SK-N-SH treated with all-trans-retinoic acid at 6 μM for 48 hours (cell line): ENCODE results near the gene MIOX.

Source experiments
- CREB5 ChIP-seq: fragments of 250-450 bp; sonication (Bioruptor Pico); IDR thresholded peaks from 2 replicates; pipeline ENCODE4 v1.5.1; 2020; ENCODE audit warnings: low read depth, mild to moderate bottlenecking, moderate library complexity
- CSRNP3 ChIP-seq: fragments of 250-450 bp; sonication (Bioruptor Pico); IDR thresholded peaks from 2 replicates; pipeline ENCODE4 v1.5.1; 2021; ENCODE audit warnings: mild to moderate bottlenecking, moderate library complexity
- ESRRG ChIP-seq: fragments of 250-450 bp; sonication (Bioruptor Pico); IDR thresholded peaks from 2 replicates; pipeline ENCODE4 v1.6.1; 2021; ENCODE audit warnings: mild to moderate bottlenecking
- GLIS3 ChIP-seq: fragments of 250-450 bp; sonication (Bioruptor Pico); IDR thresholded peaks from 2 replicates; pipeline ENCODE4 v1.5.0; 2020; ENCODE audit warnings: mild to moderate bottlenecking, moderate library complexity
- PATZ1 ChIP-seq: fragments of 250-450 bp; sonication (Bioruptor Pico); IDR thresholded peaks from 2 replicates; pipeline ENCODE4 v1.8.0; 2020; ENCODE audit warnings: mild to moderate bottlenecking, moderate library complexity, borderline replicate concordance
- RARB ChIP-seq: fragments of 250-450 bp; sonication (Bioruptor Pico); IDR thresholded peaks from 2 replicates; pipeline ENCODE4 v1.8.0; 2021; ENCODE audit warnings: mild to moderate bottlenecking, moderate library complexity
- TCF4 ChIP-seq: fragments of 250-450 bp; sonication (Bioruptor Pico); IDR thresholded peaks from 2 replicates; pipeline ENCODE4 v1.8.0; 2021; ENCODE audit warnings: mild to moderate bottlenecking, moderate library complexity, borderline replicate concordance
- ZC3H10 ChIP-seq: fragments of 250-450 bp; sonication (Bioruptor Pico); IDR thresholded peaks from 2 replicates; pipeline ENCODE4 v1.5.1; 2021; ENCODE audit warnings: mild to moderate bottlenecking, moderate library complexity
- ZFP3 ChIP-seq: fragments of 250-450 bp; sonication (Bioruptor Pico); IDR thresholded peaks from 2 replicates; pipeline ENCODE4 v1.5.0; 2020; ENCODE audit warnings: mild to moderate bottlenecking, moderate library complexity
- ZFP30 ChIP-seq: fragments of 450-650 bp; formaldehyde crosslinking; IDR thresholded peaks from 2 replicates; pipeline ENCODE4 v1.5.0; 2022; ENCODE audit warnings: mild to moderate bottlenecking, moderate library complexity
- ZNF565 ChIP-seq: fragments of 450-650 bp; formaldehyde crosslinking; conservative IDR thresholded peaks from 2 replicates; pipeline ENCODE4 v1.5.0; 2020; ENCODE audit warnings: low read depth, mild to moderate bottlenecking, moderate library complexity
- ZNF70 ChIP-seq: fragments of 450-650 bp; formaldehyde crosslinking; IDR thresholded peaks from 2 replicates; pipeline ENCODE4 v1.5.0; 2020; ENCODE audit warnings: mild to moderate bottlenecking, moderate library complexity

GRCh38 chr22:50530877-50531545 lies 44.4 kb downstream of the MIOX start:
- TF ChIP-seq TCF4 (CRISPR knock-in tag) = no peak
- no peak for TF ChIP-seq ZNF565 (CRISPR knock-in tag)
- no peak for TF ChIP-seq PATZ1 (CRISPR knock-in tag)
- no peak for TF ChIP-seq RARB (CRISPR knock-in tag)
- no peak for TF ChIP-seq CREB5 (CRISPR knock-in tag)
- no peak for TF ChIP-seq GLIS3 (CRISPR knock-in tag)
- no peak for TF ChIP-seq ZC3H10 (CRISPR knock-in tag)
- TF ChIP-seq ZNF70 (CRISPR knock-in tag) = no peak
- TF ChIP-seq CSRNP3 (CRISPR knock-in tag) = no peak
- no peak for TF ChIP-seq ESRRG (CRISPR knock-in tag)
- TF ChIP-seq ZFP30 (CRISPR knock-in tag) = no peak
- no peak for TF ChIP-seq ZFP3 (CRISPR knock-in tag)
